Ovary (tissue), 9 donors: Measurements from ENCODE around the gene GPX2. TPM values are rescaled to one million over a fixed set of nuclear protein-coding genes. Genes with fewer than 3 reads are reported as not detected.
A peak's percentile ranks its signal among the peaks of the same experiment; 100 is the strongest.
"Not testable (repeated sequence)": the region's sequence is repeated elsewhere in the genome, so short reads cannot be mapped to it uniquely, and the experiment has no call there.

ENCODE experiments used
- DNase-seq, 5 donors: peaks; one replicate each; pipeline ENCODE4 v3.0.0-alpha.2; 2019 to 2020
- H3K27ac ChIP-seq, 2 donors: fragments of 200-600 bp; one replicate each; pipeline versions ENCODE4 v1.5.1 to v1.8.0; 2019 to 2022
- H3K27me3 ChIP-seq: fragments of 200-600 bp; one replicate; pipeline ENCODE4 v1.8.0; 2022
- H3K36me3 ChIP-seq: fragments of 200-600 bp; sonication (generic); one replicate; pipeline ENCODE4 v1.5.1; 2019
- H3K4me1 ChIP-seq: one replicate; pipeline ENCODE4 v1.8.1; 2013; ENCODE audit warnings: mild to moderate bottlenecking, moderate library complexity; ENCODE audit not compliant: insufficient read depth
- H3K4me3 ChIP-seq: fragments of 200-600 bp; sonication (generic); one replicate; pipeline ENCODE4 v1.5.1; 2017
- H3K9me3 ChIP-seq, 2 donors: fragments of 200-600 bp in 1 of 2; sonication (generic) in 1 of 2; one replicate each; pipeline versions ENCODE4 v1.5.1 to v1.8.1; 2013 to 2019; ENCODE audit warnings: mild to moderate bottlenecking in 1 of 2, moderate library complexity in 1 of 2
- CTCF ChIP-seq, 3 donors: fragments of 450-650 bp in 2 of 3; fragments of 200-600 bp in 1 of 3; IDR thresholded peaks; one replicate each; pipeline versions ENCODE4 v1.5.1 to v1.8.0; 2016 to 2022; ENCODE audit warnings: antibody characterized with exemption in 3 of 3, mild to moderate bottlenecking in 1 of 3
- EP300 ChIP-seq: sonication (generic); formaldehyde crosslinking; IDR thresholded peaks from one replicate; pipeline ENCODE4 v1.6.1; 2017; ENCODE audit warnings: antibody characterized with exemption
- POLR2A ChIP-seq: fragments of 450-650 bp; IDR thresholded peaks from one replicate; pipeline ENCODE4 v1.6.1; 2017; ENCODE audit warnings: antibody characterized with exemption, mild to moderate bottlenecking, moderate library complexity
- WGBS, 3 donors: extraction: QIAGEN DNeasy Blood & Tissue Kit in 1 of 3; methylation state at CpG; one replicate each; pipeline versions ENCODE4 v1.1.5 to v1.1.7; 2013 to 2017; 5-methylcytosine and 5-hydroxymethylcytosine counted together
- intact Hi-C, 4 donors: fragments of 100-400 bp; cut with DNase I; formaldehyde crosslinking; loops; one replicate each; pipeline versions ENCODE4 v1.11.0 to v1.15.1; 2022 to 2023
- polyA plus RNA-seq, 2 donors: library from polyadenylated mRNA; stranded (reverse); fragments of 200-250 nt in 1 of 2; fragments of 350-450 nt in 1 of 2; fragmentation: Illumina TruSeq in 1 of 2; extraction: RNeasy Lipid Tissue Mini Kit (QIAGEN cat#74804) in 1 of 2; gene quantifications; one replicate each; pipeline ENCODE4 v1.2.3, GENCODE V29; 2013 to 2014
- total RNA-seq, 7 donors: library from RNA; depleted of rRNA in 2 of 7; stranded (reverse); fragments of >200 nt in 2 of 7; fragmentation: NEBNext Ultra II Directional in 3 of 7; extraction: Animal tissue kit (Norgen Biotek cat#: 25700) in 3 of 7; gene quantifications; one replicate each; pipeline versions ENCODE4 v1.1.0 to v1.2.4, GENCODE V29; 2016 to 2023
- donor health status: DM: no; HTN: no; CAD: no; lungs with moderate emphysema.
- donor health status: DM: no; HTN: no; CAD: no.
- donor health status: Bipolar disorder and iron deficiency.
- donor health status: DM: yes; HTN: yes; CAD: no.
- donor health status: DM: no; HTN: no; CAD: no.
- donor health status: DM: yes; HTN: yes; CAD: no.

GPX2 gene
- total and polyA plus RNA-seq, 9 donors: 1.00 to 4.8 TPM; not detected in 7

GRCh38 chr14:64914237-64915028, 28.1 kb downstream of the GPX2 start, which contains the start of gene CHURC1:
Gene CHURC1, plus strand, starts transcription at chr14:64914455. Its CDS starts 41 bp downstream, at chr14:64914496.
- 0% methylated on average over 42 to 49 of the region's 49 CpGs for WGBS, 3 donors
- peak; percentile 87 for TF ChIP-seq POLR2A
- no peak for TF ChIP-seq CTCF (IDR thresholded peaks at IDR 0.05)
- TF ChIP-seq EP300: peak; percentile 15
- H3K36me3 ChIP-seq: no peaks in the 10 kb centered on the region
- no peaks in the 10 kb centered on the region for H3K9me3 ChIP-seq
- H3K4me3 ChIP-seq: peak within 1 kb of the TSS; percentile 83
- intact Hi-C loops: no loop called here
- H3K27ac ChIP-seq: peak within 1 kb of the TSS; percentile 62 to 75
- H3K27me3 ChIP-seq: no peaks in the 10 kb centered on the region
- DNase-seq: peak; percentile 97 to 98 (median 98)
- H3K4me1 ChIP-seq: peaks cover 8% of the 10 kb centered on the region

GRCh38 chr14:64913477-64913876, 29.1 kb downstream of the GPX2 start:
- H3K4me3 ChIP-seq: peak overlapping the region; percentile 83
- H3K9me3 ChIP-seq, intact Hi-C loops: not testable (repeated sequence)

GRCh38 chr14:64912261-64912660, 30.3 kb downstream of the GPX2 start:
- no peaks in the 10 kb centered on the region for H3K9me3 ChIP-seq
- TF ChIP-seq CTCF (IDR thresholded peaks at IDR 0.05): no peak
- TF ChIP-seq POLR2A: no peak
- TF ChIP-seq EP300: no peak

More at GRCh38 chr14:64913477-64913876, 29.1 kb downstream of the GPX2 start:
- not testable (repeated sequence) for DNase-seq, H3K27ac ChIP-seq, H3K4me1 ChIP-seq, H3K36me3 ChIP-seq, H3K27me3 ChIP-seq
- 28 to 74% (median 63%) methylated on average over 4 to 5 of the region's 5 CpGs for WGBS, 3 donors

GRCh38 chr14:64910847-64911495, 31.6 kb downstream of the GPX2 start:
- intact Hi-C loops: no loop called here

More at GRCh38 chr14:64912261-64912660, 30.3 kb downstream of the GPX2 start:
- 0 to 87% (median 0%) methylated on average over 1 of the region's 1 CpG for WGBS, 3 donors
- Histone ChIP-seq H3K27me3 (no peaks in the 10 kb centered on the region), H3K36me3 (no peaks in the 10 kb centered on the region), H3K27ac (no peak overlapping the region), H3K4me1 (peaks cover 7% of the 10 kb centered on the region), H3K4me3 (no peak overlapping the region)
- intact Hi-C loops: no loop called here
- no peak for DNase-seq

More at GRCh38 chr14:64910847-64911495, 31.6 kb downstream of the GPX2 start:
- Histone ChIP-seq H3K27me3 (no peaks in the 10 kb centered on the region), H3K4me1 (peaks cover 7% of the 10 kb centered on the region), H3K4me3 (no peak overlapping the region), H3K9me3 (no peaks in the 10 kb centered on the region), H3K27ac (no peak overlapping the region), H3K36me3 (no peaks in the 10 kb centered on the region)
- no peak for DNase-seq
- no peak for TF ChIP-seq CTCF (IDR thresholded peaks at IDR 0.05)
- TF ChIP-seq EP300: no peak
- no peak for TF ChIP-seq POLR2A
- 10 to 19% (median 15%) methylated on average over 3 of the region's 3 CpGs for WGBS, 3 donors
